Measurements from ENCODE around the gene DENND1A. TPM values are rescaled to one million over a fixed set of nuclear protein-coding genes. Genes with fewer than 3 reads are reported as not detected.
A peak's percentile ranks its signal among the peaks of the same experiment; 100 is the strongest.

DENND1A gene
- total RNA-seq, 1 donor = 22.9 TPM

DNA sequence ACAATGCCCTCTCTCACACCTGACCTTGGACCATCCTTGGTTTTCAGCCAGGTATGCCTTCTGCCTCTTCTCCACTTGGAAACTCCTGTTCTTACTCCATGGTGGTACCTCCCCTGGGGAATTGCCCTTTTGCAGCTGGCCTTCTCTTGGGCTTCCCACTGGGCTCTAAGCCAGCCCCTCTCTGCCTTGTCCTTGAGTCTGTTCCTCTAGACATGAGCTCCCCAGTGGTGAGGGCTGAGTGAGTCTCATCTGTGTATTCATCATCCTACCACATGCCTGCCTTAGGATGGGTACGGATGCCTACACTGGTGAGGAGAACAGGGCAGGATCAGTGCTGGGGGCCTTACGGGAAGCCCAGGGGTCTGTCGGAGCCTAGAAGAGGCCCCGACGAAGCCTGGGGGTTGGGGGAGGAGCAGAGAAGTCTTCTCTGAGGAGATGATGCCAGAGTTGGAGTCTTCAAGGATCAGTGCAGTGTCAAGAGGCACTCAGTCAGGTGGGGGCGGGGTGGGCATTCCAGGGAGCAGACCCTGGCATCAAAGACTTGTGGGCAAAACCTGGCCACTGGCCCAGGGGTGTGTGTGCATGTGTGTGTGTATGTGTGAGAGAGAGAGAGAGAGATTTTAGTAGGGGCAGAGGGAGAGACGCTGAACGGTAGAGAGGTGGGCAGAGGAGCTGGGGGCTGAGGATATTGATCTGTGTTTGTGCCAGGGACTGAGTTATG, 579.2 kb downstream of the DENND1A start:
- TF ChIP-seq, protein P1, sequence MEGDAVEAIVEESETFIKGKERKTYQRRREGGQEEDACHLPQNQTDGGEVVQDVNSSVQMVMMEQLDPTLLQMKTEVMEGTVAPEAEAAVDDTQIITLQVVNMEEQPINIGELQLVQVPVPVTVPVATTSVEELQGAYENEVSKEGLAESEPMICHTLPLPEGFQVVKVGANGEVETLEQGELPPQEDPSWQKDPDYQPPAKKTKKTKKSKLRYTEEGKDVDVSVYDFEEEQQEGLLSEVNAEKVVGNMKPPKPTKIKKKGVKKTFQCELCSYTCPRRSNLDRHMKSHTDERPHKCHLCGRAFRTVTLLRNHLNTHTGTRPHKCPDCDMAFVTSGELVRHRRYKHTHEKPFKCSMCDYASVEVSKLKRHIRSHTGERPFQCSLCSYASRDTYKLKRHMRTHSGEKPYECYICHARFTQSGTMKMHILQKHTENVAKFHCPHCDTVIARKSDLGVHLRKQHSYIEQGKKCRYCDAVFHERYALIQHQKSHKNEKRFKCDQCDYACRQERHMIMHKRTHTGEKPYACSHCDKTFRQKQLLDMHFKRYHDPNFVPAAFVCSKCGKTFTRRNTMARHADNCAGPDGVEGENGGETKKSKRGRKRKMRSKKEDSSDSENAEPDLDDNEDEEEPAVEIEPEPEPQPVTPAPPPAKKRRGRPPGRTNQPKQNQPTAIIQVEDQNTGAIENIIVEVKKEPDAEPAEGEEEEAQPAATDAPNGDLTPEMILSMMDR (IDR thresholded peaks at IDR 0.05; ENCODE audit: insufficient read depth, low read depth, low read length) = no peak
- H3K4me3 ChIP-seq (ENCODE audit: low read depth, low read length) = no peak overlapping the region
- DNase-seq (ENCODE audit: low read depth) = no peak

DNA sequence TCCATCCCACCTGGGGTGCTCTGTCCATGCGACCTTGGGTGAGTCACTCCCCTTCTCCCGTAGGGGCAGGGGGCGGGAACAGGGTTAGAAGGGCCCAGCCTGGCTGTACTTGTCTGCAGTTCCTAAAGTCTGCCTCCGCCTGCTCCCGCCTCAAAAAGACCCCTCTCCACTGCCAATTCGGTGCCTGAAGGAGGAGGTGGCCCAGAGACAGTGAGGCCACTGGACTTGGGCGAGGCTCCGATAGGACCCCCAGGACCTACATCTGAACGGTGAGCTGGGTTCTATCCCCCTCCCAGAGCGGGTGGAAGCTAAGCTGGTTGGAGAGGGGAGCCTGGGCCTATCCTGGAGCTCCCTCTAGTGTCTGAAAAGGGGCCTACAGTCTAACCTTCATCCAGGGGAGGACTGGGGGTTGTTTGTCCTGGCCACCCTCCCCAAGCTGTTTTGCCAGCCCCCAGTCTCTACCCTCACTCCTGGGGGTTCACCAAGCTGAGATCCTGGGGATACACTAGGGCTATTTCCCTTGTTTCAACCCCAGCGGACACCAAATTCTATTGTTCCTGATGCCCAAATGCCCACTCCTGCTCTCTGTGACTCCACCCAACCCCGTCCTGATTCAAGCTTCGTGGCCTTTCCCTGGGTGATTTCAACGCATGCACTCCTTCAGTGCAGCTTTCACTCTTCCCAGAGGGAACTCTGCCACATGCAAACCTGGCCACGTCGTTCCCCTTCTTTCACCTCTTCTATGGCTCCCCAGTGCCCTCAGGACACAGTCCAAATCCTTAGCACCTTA, 580.0 kb downstream of the DENND1A start:
- no peak overlapping the region for H3K4me3 ChIP-seq (ENCODE audit: low read depth, low read length)
- TF ChIP-seq, protein P1 (IDR thresholded peaks at IDR 0.05; ENCODE audit: insufficient read depth, low read depth, low read length) = peak; percentile 97
- DNase-seq (ENCODE audit: low read depth) = peak; percentile 50

DNA sequence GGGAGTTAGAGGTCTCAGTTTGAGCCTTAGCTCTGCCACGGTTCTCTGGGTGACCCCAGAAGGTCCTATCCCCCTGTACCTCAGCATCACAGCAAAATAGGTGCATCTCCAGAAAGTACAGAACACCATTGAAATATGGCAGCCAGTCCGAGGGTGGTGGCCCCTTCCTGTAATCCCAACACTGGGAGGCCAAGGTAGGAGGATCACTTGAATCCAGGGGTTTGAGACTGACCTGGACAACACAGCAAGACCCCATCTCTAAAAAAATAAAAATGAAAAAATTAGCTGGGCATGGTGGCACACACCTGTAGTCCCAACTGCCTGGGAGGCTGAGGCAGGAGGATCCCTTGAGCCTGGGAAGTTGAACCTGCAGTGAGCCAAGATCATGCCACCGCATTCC, 580.9 kb downstream of the DENND1A start:
- TF ChIP-seq, protein P1 (IDR thresholded peaks at IDR 0.05; ENCODE audit: insufficient read depth, low read depth, low read length) = no peak
- no peak for DNase-seq (ENCODE audit: low read depth)
- H3K4me3 ChIP-seq (ENCODE audit: low read depth, low read length) = no peak overlapping the region

DNA sequence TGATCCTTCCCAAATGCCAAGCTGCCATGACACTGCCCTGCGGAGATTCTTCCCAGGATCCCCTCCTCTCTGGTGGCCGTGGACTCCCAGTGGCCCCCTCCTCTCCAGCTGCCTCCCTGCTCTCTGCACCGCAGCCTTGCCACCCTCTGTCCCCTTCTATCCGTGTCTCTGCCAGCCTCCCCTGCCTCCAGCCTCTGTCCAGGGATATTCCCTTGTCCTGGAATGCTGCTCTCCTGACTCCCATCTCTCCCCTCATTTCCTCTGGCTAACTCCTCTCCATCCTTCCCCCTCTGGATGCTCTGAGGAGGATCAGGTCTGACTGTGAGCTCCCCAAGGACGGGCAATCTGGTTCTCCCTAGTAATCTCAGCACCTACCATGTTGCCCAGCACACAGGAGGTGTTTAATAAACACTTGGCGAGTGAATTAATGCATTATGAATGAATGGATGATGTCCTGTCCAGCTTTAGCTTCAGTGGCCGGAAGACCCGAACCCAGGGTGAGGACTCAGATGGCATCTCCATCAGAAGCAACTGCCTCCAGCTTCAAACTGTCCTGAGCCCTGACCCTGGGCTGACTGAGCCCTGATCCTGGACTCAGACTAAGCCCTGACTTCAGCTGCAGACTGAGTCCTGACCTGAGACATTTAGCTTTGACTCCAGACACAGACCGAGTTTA, 581.5 kb downstream of the DENND1A start:
- DNase-seq (ENCODE audit: low read depth) = no peak
- TF ChIP-seq, protein P1 (IDR thresholded peaks at IDR 0.05; ENCODE audit: insufficient read depth, low read depth, low read length) = no peak
- H3K4me3 ChIP-seq (ENCODE audit: low read depth, low read length) = no peak overlapping the region

DNA sequence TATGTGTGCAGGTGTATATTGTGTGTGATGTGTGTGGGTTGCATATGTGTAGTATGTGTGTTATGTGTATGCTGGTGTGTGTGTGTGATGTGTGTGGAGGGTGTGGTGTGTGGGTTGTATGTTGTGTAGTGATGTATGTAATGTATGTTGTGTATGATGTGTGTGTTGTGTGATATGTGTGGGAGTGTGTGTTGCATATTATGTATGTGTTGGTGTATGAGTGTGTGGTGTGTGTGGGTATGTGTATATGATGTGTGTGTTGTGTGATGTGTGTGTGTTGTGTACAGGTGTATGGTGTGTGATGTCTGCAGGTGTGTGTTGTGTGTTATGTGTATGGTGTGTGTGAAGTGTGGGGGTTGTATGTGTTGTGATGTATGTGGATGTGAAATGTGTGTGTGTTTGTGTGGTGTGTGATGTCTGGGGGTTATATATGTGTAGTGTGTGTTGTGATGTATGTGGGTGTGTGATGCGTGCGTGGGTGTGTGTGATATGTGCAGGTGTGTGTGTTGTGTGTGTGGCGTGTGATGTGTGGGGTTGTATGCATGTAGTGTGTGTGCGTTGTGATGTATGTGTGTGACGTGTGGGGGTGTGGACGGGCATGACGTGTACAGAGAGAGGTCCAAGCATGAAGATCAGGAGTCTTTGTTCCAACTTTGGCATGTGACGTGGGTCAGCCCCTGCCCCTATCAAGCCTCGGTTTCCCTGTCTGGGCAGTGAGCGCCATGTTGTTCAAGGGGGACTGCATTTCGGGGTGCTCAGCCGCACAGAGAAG, 582.5 kb downstream of the DENND1A start:
- no peak overlapping the region for H3K4me3 ChIP-seq (ENCODE audit: low read depth, low read length)
- no peak for DNase-seq (ENCODE audit: low read depth)
- TF ChIP-seq, protein P1 (IDR thresholded peaks at IDR 0.05; ENCODE audit: insufficient read depth, low read depth, low read length) = no peak

DNA sequence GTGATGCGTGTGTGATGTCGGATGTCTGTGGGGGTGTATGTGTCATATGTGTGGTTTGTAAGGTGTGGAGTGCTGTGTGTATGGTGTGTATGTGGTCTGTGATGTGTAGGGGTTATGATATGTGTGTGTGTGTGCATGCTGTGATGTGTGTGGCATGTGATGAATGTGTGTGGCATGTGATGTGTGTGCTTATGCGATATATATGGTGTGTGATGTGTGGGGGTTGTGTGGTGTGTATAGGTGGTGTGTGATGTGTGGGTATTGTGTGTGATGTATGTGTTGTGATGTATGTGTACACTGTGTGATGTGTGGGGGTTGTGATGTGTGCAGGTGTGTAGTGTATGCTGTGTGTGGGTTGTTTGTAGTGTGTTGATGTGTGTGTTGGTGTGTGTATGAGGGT, 583.1 kb downstream of the DENND1A start:
- DNase-seq (ENCODE audit: low read depth) = no peak
- TF ChIP-seq, protein P1 (IDR thresholded peaks at IDR 0.05; ENCODE audit: insufficient read depth, low read depth, low read length) = no peak
- no peak overlapping the region for H3K4me3 ChIP-seq (ENCODE audit: low read depth, low read length)

Data from fibroblast of villous mesenchyme (primary cell).